Measurements from ENCODE around the gene SLC25A45.

GRCh38 chr11:65376138-65376713, 6.2 kb downstream of the SLC25A45 start:
- TF ChIP-seq POLR2A (IDR thresholded peaks at IDR 0.05) (no peak), CTCF (IDR thresholded peaks at IDR 0.05 in 4 of 5, conservative IDR thresholded peaks at IDR 0.05 in 1 of 5) (no peak)
